ENCODE results near the gene HIF1A. TPM values are rescaled to one million over a fixed set of nuclear protein-coding genes. Genes with fewer than 3 reads are reported as not detected.
A peak's percentile ranks its signal among the peaks of the same experiment; 100 is the strongest.
"Not testable (repeated sequence)": the region's sequence is repeated elsewhere in the genome, so short reads cannot be mapped to it uniquely, and the experiment has no call there.

HIF1A gene
- total RNA-seq, 1 experiment from 2014 or later, result 163 TPM

- Histone ChIP-seq H3K9me3 (replicated peaks) (no peaks in the 10 kb centered on the region), H3K27me3 (no peaks in the 10 kb centered on the region), H3K4me1 (peaks cover 10% of the 10 kb centered on the region), H3K27ac (no peak overlapping the region), H3K4me3 (no peak overlapping the region), H3K36me3 (no peaks in the 10 kb centered on the region)
- no peak for DNase-seq
Observed at GRCh38 chr14:61694039-61694438, 1.3 kb upstream of the HIF1A start.

- H3K27me3 ChIP-seq, result no peaks in the 10 kb centered on the region
- H3K27ac ChIP-seq, result peak overlapping the region; percentile 94
- no peaks in the 10 kb centered on the region for H3K9me3 ChIP-seq (replicated peaks)
- peak overlapping the region; percentile 92 for H3K4me3 ChIP-seq
- peaks cover 11% of the 10 kb centered on the region for H3K4me1 ChIP-seq
- peaks cover 2% of the 10 kb centered on the region; the same call in 1 of the 2 replicates for H3K36me3 ChIP-seq
- DNase-seq, result peak; percentile 78 to 81
Observed at GRCh38 chr14:61695695-61696527, 598 bp downstream of the HIF1A start.

GRCh38 chr14:61696753-61697318 lies 1.5 kb downstream of the HIF1A start:
- Histone ChIP-seq H3K27me3 (no peaks in the 10 kb centered on the region), H3K36me3 (peaks cover 2% of the 10 kb centered on the region; the same call in 1 of the 2 replicates), H3K4me3 (peak overlapping the region; percentile 92), H3K4me1 (peaks cover 11% of the 10 kb centered on the region), H3K9me3 (replicated peaks) (no peaks in the 10 kb centered on the region), H3K27ac (peak overlapping the region; percentile 94; the same call in 1 of the 2 replicates)
- no peak for DNase-seq

- no peak for DNase-seq
- H3K27me3 ChIP-seq, result no peaks in the 10 kb centered on the region
- H3K27ac ChIP-seq, result no peak overlapping the region
- H3K9me3 ChIP-seq (replicated peaks), result no peaks in the 10 kb centered on the region
- peak overlapping the region; percentile 92 for H3K4me3 ChIP-seq
- peaks cover 2% of the 10 kb centered on the region; the same call in 1 of the 2 replicates for H3K36me3 ChIP-seq
- peaks cover 11% of the 10 kb centered on the region for H3K4me1 ChIP-seq
Observed at GRCh38 chr14:61698206-61698980, 3.1 kb downstream of the HIF1A start.

GRCh38 chr14:61699027-61699426 lies 3.7 kb downstream of the HIF1A start:
- Histone ChIP-seq H3K27me3 (no peaks in the 10 kb centered on the region), H3K36me3 (peaks cover 2% of the 10 kb centered on the region; the same call in 1 of the 2 replicates), H3K9me3 (replicated peaks) (0 out of 2 replicates have a peak, but pooled peaks cover 2% of the 10 kb centered on the region), H3K4me1 (peaks cover 11% of the 10 kb centered on the region), H3K27ac (no peak overlapping the region), H3K4me3 (no peak overlapping the region; the same call in 1 of the 2 replicates)
- no peak for DNase-seq

GRCh38 chr14:61700104-61700886 lies 5.0 kb downstream of the HIF1A start:
- Histone ChIP-seq H3K27me3 (no peaks in the 10 kb centered on the region), H3K27ac (no peak overlapping the region), H3K4me1 (peaks cover 7% of the 10 kb centered on the region; the same call in 1 of the 2 replicates), H3K9me3 (replicated peaks) (0 out of 2 replicates have a peak, but pooled peaks cover 3% of the 10 kb centered on the region), H3K4me3 (no peak overlapping the region), H3K36me3 (peaks cover 2% of the 10 kb centered on the region)
- DNase-seq, result no peak

GRCh38 chr14:61701946-61702345 lies 6.6 kb downstream of the HIF1A start:
- Histone ChIP-seq H3K4me1 (peaks cover 7% of the 10 kb centered on the region; the same call in 1 of the 2 replicates), H3K27me3 (no peaks in the 10 kb centered on the region), H3K27ac (no peak overlapping the region), H3K4me3 (no peak overlapping the region), H3K36me3 (peaks cover 2% of the 10 kb centered on the region), H3K9me3 (replicated peaks) (0 out of 2 replicates have a peak, but pooled peaks cover 3% of the 10 kb centered on the region)
- no peak for DNase-seq

- Histone ChIP-seq H3K27ac (no peak overlapping the region), H3K4me3 (no peak overlapping the region)
- DNase-seq, result no peak
Observed at GRCh38 chr14:61703342-61704129, 8.2 kb downstream of the HIF1A start.

GRCh38 chr14:61704554-61704953 lies 9.2 kb downstream of the HIF1A start:
- H3K36me3 ChIP-seq, result peaks cover 2% of the 10 kb centered on the region
- no peak for DNase-seq
- H3K27me3 ChIP-seq, result no peaks in the 10 kb centered on the region
- no peak overlapping the region for H3K27ac ChIP-seq
- H3K4me1 ChIP-seq, result no peaks in the 10 kb centered on the region
- 0 out of 2 replicates have a peak, but pooled peaks cover 3% of the 10 kb centered on the region for H3K9me3 ChIP-seq (replicated peaks)
- H3K4me3 ChIP-seq, result no peak overlapping the region

More at GRCh38 chr14:61703342-61704129, 8.2 kb downstream of the HIF1A start:
- H3K27me3 ChIP-seq, result no peaks in the 10 kb centered on the region
- H3K9me3 ChIP-seq (replicated peaks), result 0 out of 2 replicates have a peak, but pooled peaks cover 3% of the 10 kb centered on the region
- H3K36me3 ChIP-seq, result peaks cover 2% of the 10 kb centered on the region
- H3K4me1 ChIP-seq, result peaks cover 4% of the 10 kb centered on the region; the same call in 1 of the 2 replicates

GRCh38 chr14:61705017-61705416 lies 9.7 kb downstream of the HIF1A start:
- Histone ChIP-seq H3K27ac (no peak overlapping the region), H3K36me3 (peaks cover 2% of the 10 kb centered on the region), H3K27me3 (no peaks in the 10 kb centered on the region), H3K4me3 (no peak overlapping the region), H3K4me1 (no peaks in the 10 kb centered on the region), H3K9me3 (replicated peaks) (0 out of 2 replicates have a peak, but pooled peaks cover 3% of the 10 kb centered on the region)
- no peak for DNase-seq

GRCh38 chr14:61706096-61706690 lies 10.9 kb downstream of the HIF1A start:
- Histone ChIP-seq H3K4me1 (no peaks in the 10 kb centered on the region), H3K36me3 (no peaks in the 10 kb centered on the region; the same call in 1 of the 2 replicates), H3K9me3 (replicated peaks) (0 out of 2 replicates have a peak, but pooled peaks cover 3% of the 10 kb centered on the region), H3K27me3 (no peaks in the 10 kb centered on the region), H3K27ac (no peak overlapping the region), H3K4me3 (no peak overlapping the region)
- DNase-seq, result no peak

- not testable (repeated sequence) for H3K36me3 ChIP-seq; DNase-seq; H3K4me3 ChIP-seq; H3K9me3 ChIP-seq (replicated peaks); H3K4me1 ChIP-seq; H3K27me3 ChIP-seq; H3K27ac ChIP-seq
Observed at GRCh38 chr14:61707774-61708173, 12.5 kb downstream of the HIF1A start.

GRCh38 chr14:61708693-61709092 lies 13.4 kb downstream of the HIF1A start:
- not testable (repeated sequence) for H3K4me3 ChIP-seq; H3K9me3 ChIP-seq (replicated peaks); H3K36me3 ChIP-seq; H3K4me1 ChIP-seq; H3K27ac ChIP-seq; DNase-seq; H3K27me3 ChIP-seq

Data from SJCRH30 (cell line).